IMR-90 (cell line): ENCODE results near the gene PCBP3. TPM values are rescaled to one million over a fixed set of nuclear protein-coding genes. Genes with fewer than 3 reads are reported as not detected.

Experiments
- ATAC-seq: fragments of 200-7000 bp; cut with Tn5 transposase; 2 replicates; pipeline ENCODE4 v1.9.1; 2020; ENCODE audit warnings: low read depth, mild to moderate bottlenecking, moderate library complexity
- BruUV-seq: library from RNA; stranded (reverse); fragments of 400-500 nt; replicated peaks from 2 replicates; lab custom pipeline; 2021; lab: Mats Ljungman, UMichigan
- CTCF ChIA-PET: fragments of 300-600 bp; formaldehyde crosslinking; extraction: SDS; loops from one replicate; lab custom pipeline; 2021; ENCODE audit warnings: antibody characterized with exemption; lab: Yijun Ruan, JAX
- POLR2A ChIA-PET: fragments of 300-600 bp; sonication (Branson Sonifier 250); formaldehyde crosslinking; loops from one replicate; lab custom pipeline; 2022; ENCODE audit warnings: antibody characterized with exemption; ENCODE audit not compliant: unreplicated experiment; lab: Charles Lee
- DNase-seq: peaks from one replicate; pipeline ENCODE4 v3.0.0; 2013
- H2AFZ ChIP-seq: replicated peaks from 2 replicates; pipeline ENCODE3; 2013; ENCODE audit warnings: low read length, mild to moderate bottlenecking; ENCODE audit not compliant: poor library complexity
- H2AK5ac ChIP-seq: 2 replicates; pipeline ENCODE4 v1.6.1; 2013; ENCODE audit warnings: low read depth, low read length, inconsistent platforms
- H2AK9ac ChIP-seq: replicated peaks from 2 replicates; pipeline ENCODE3; 2013; ENCODE audit warnings: mild to moderate bottlenecking, low read depth, low read length, moderate library complexity; ENCODE audit not compliant: poor library complexity
- H2BK120ac ChIP-seq: 2 replicates; pipeline ENCODE4 v1.6.1; 2013; ENCODE audit warnings: low read depth, low read length, inconsistent platforms
- H2BK15ac ChIP-seq: 3 replicates; pipeline ENCODE4 v1.6.1; 2013; ENCODE audit warnings: low read depth, low read length, inconsistent platforms
- H2BK20ac ChIP-seq: 2 replicates; pipeline ENCODE4 v1.6.1; 2013; ENCODE audit warnings: low read depth, mild to moderate bottlenecking, inconsistent platforms, low read length, moderate library complexity
- H2BK5ac ChIP-seq: 2 replicates; pipeline ENCODE4 v1.6.1; 2013; ENCODE audit warnings: mild to moderate bottlenecking, low read depth, low read length, inconsistent platforms; ENCODE audit not compliant: poor library complexity, severe bottlenecking
- H3K14ac ChIP-seq: replicated peaks from 2 replicates; pipeline ENCODE4 v1.6.1; 2013; ENCODE audit warnings: low read depth, low read length, inconsistent platforms
- H3K18ac ChIP-seq: 2 replicates; pipeline ENCODE4 v1.6.1; 2013; ENCODE audit warnings: low read depth, low read length, control low read depth
- H3K23ac ChIP-seq: 2 replicates; pipeline ENCODE4 v1.6.1; 2013; ENCODE audit warnings: low read depth, low read length, inconsistent platforms
- H3K27ac ChIP-seq: 2 replicates; pipeline ENCODE4 v1.5.1; 2013; ENCODE audit warnings: mild to moderate bottlenecking, control low read depth, low read length; ENCODE audit not compliant: insufficient read depth
- H3K27me3 ChIP-seq: 2 replicates; pipeline ENCODE4 v1.6.1; 2013; ENCODE audit warnings: low read length; ENCODE audit not compliant: control insufficient read depth, insufficient read depth
- H3K36me3 ChIP-seq: 2 replicates; pipeline ENCODE4 v1.6.1; 2013; ENCODE audit warnings: low read length, mixed read lengths; ENCODE audit not compliant: control insufficient read depth, insufficient read depth
- H3K4ac ChIP-seq: 2 replicates; pipeline ENCODE4 v1.6.1; 2013; ENCODE audit warnings: low read depth, low read length, inconsistent platforms
- H3K4me1 ChIP-seq: 2 replicates; pipeline ENCODE4 v1.6.1; 2013; ENCODE audit warnings: low read length, mixed read lengths; ENCODE audit not compliant: control insufficient read depth, insufficient read depth
- H3K4me2 ChIP-seq: 2 replicates; pipeline ENCODE4 v1.6.1; 2013; ENCODE audit warnings: low read depth, mild to moderate bottlenecking, control low read depth, low read length, moderate library complexity
- H3K4me3 ChIP-seq: 2 replicates; pipeline ENCODE4 v1.5.1; 2013; ENCODE audit warnings: low read depth, mild to moderate bottlenecking, control low read depth, low read length, moderate library complexity; ENCODE audit not compliant: insufficient read depth
- H3K56ac ChIP-seq: 2 replicates; pipeline ENCODE4 v1.6.1; 2013; ENCODE audit warnings: low read length, inconsistent platforms; ENCODE audit not compliant: insufficient read depth; ENCODE audit errors: extremely low read depth
- H3K79me1 ChIP-seq, 2 experiments: 2 replicates each; pipeline ENCODE4 v1.6.1; 2013; ENCODE audit warnings: low read length in 2 of 2, inconsistent platforms in 1 of 2, low read depth in 1 of 2
- H3K9ac ChIP-seq: 2 replicates; pipeline ENCODE4 v1.6.1; 2013; ENCODE audit warnings: low read depth, low read length, control low read depth
- H3K9me1 ChIP-seq: 2 replicates; pipeline ENCODE4 v1.6.1; 2013; ENCODE audit warnings: low read length, inconsistent platforms; ENCODE audit not compliant: insufficient read depth
- H3K9me3 ChIP-seq: 2 replicates; pipeline ENCODE4 v1.6.1; 2013; ENCODE audit warnings: low read length; ENCODE audit not compliant: control insufficient read depth, insufficient read depth
- H4K20me1 ChIP-seq: 2 replicates; pipeline ENCODE4 v1.6.1; 2013; ENCODE audit warnings: low read length, inconsistent platforms; ENCODE audit not compliant: insufficient read depth
- H4K5ac ChIP-seq: 2 replicates; pipeline ENCODE4 v1.6.1; 2013; ENCODE audit warnings: mild to moderate bottlenecking, low read depth, low read length, control low read depth
- H4K8ac ChIP-seq, 2 experiments: 2 replicates each; pipeline ENCODE4 v1.6.1; 2013; ENCODE audit warnings: low read depth in 2 of 2, low read length in 2 of 2, control low read depth in 1 of 2, inconsistent platforms in 1 of 2
- H4K91ac ChIP-seq: 2 replicates; pipeline ENCODE4 v1.6.1; 2013; ENCODE audit warnings: low read depth, low read length, inconsistent platforms; ENCODE audit not compliant: insufficient read depth
- BHLHE40 ChIP-seq: fragments of 150-350 bp; IDR thresholded peaks from 2 replicates; pipeline ENCODE4 v1.6.1; 2016; ENCODE audit warnings: mild to moderate bottlenecking, low read depth, low read length
- CEBPB ChIP-seq: IDR thresholded peaks from 2 replicates; pipeline ENCODE4 v1.6.1; 2012; ENCODE audit warnings: low read depth, low read length, improper control_type of control experiment
- CHD1 ChIP-seq: IDR thresholded peaks from 2 replicates; pipeline ENCODE4 v1.6.1; 2012; ENCODE audit warnings: low read depth, low read length, improper control_type of control experiment
- FOS ChIP-seq: fragments of 150-350 bp; IDR thresholded peaks from 2 replicates; pipeline ENCODE4 v1.6.1; 2016; ENCODE audit warnings: low read depth, low read length
- MAFK ChIP-seq: IDR thresholded peaks from 2 replicates; pipeline ENCODE4 v1.6.1; 2012; ENCODE audit warnings: low read depth, low read length, improper control_type of control experiment
- MAZ ChIP-seq: IDR thresholded peaks from 2 replicates; pipeline ENCODE4 v1.6.1; 2012; ENCODE audit warnings: low read depth, mild to moderate bottlenecking, low read length, improper control_type of control experiment, moderate library complexity, borderline replicate concordance
- MXI1 ChIP-seq: IDR thresholded peaks from 2 replicates; pipeline ENCODE4 v1.6.1; 2012; ENCODE audit warnings: low read depth, mild to moderate bottlenecking, low read length, moderate library complexity, borderline replicate concordance
- NFE2L2 ChIP-seq: fragments of 150-350 bp; IDR thresholded peaks from 2 replicates; pipeline ENCODE4 v1.6.1; 2016; ENCODE audit warnings: low read depth, mild to moderate bottlenecking, low read length
- POLR2A ChIP-seq: IDR thresholded peaks from 2 replicates; pipeline ENCODE4 v1.6.1; 2012; ENCODE audit warnings: mild to moderate bottlenecking, low read depth, low read length
- RAD21 ChIP-seq: IDR thresholded peaks from 2 replicates; pipeline ENCODE4 v1.6.1; 2012; ENCODE audit warnings: low read length, improper control_type of control experiment
- RCOR1 ChIP-seq: IDR thresholded peaks from 2 replicates; pipeline ENCODE4 v1.6.1; 2012; ENCODE audit warnings: mild to moderate bottlenecking, low read length, improper control_type of control experiment; ENCODE audit not compliant: insufficient replicate concordance
- SMC3 ChIP-seq: fragments of 150-350 bp; IDR thresholded peaks from 2 replicates; pipeline ENCODE4 v1.6.1; 2016; ENCODE audit warnings: low read depth, mild to moderate bottlenecking, antibody characterized with exemption, low read length, moderate library complexity
- USF2 ChIP-seq: fragments of 150-350 bp; IDR thresholded peaks from 2 replicates; pipeline ENCODE4 v1.6.1; 2017; ENCODE audit warnings: mild to moderate bottlenecking, antibody characterized with exemption, low read length, low read depth
- WGBS, 2 experiments: methylation state at CpG; one replicate each; pipeline versions ENCODE4 v1.1.5 to v1.1.7; 2013; ENCODE audit warnings: missing lambda C conversion rate in 2 of 2; ENCODE audit not compliant: insufficient read length in 1 of 2; ENCODE audit errors: extremely low coverage in 2 of 2; 5-methylcytosine and 5-hydroxymethylcytosine counted together
- dilution Hi-C: fragments of 300-500 bp; cut with HindIII; formaldehyde crosslinking; loops from one replicate; pipeline ENCODE4 v1.14.3; 2018; ENCODE audit warnings: low sequenced_read_pairs; ENCODE audit not compliant: unreplicated experiment
- in situ Hi-C: fragments of 300-500 bp; cut with MboI; formaldehyde crosslinking; loops from 3 replicates; pipeline ENCODE4 v1.14.3; 2019; ENCODE audit warnings: low sequenced_read_pairs, inconsistent platforms, mixed read lengths
- intact Hi-C: fragments of 100-400 bp; cut with micrococcal nuclease; formaldehyde crosslinking; loops from 2 replicates; pipeline ENCODE4 v1.10.0; 2022
- polyA plus RNA-seq, 3 experiments: library from polyadenylated mRNA; depleted of rRNA; stranded (reverse); fragments of >200 nt; gene quantifications; 2 replicates each; pipeline ENCODE4 v1.2.3, GENCODE V29; 2012; ENCODE audit warnings: low replicate concordance in 1 of 3
- total RNA-seq: library from RNA; depleted of rRNA; stranded (reverse); fragments of >200 nt; gene quantifications from 2 replicates; pipeline ENCODE4 v1.2.3, GENCODE V29; 2012
- TF ChIP-seq, protein P1 (sequence below): conservative IDR thresholded peaks from 2 replicates; pipeline ENCODE4 v1.5.1; 2012; ENCODE audit warnings: mild to moderate bottlenecking, low read depth, low read length, improper control_type of control experiment

PCBP3 gene
- total and polyA plus RNA-seq, 2 of the 4 experiments (the other 2 are of a cell fraction): 2.9 to 3.9 TPM

- in situ Hi-C loops: no loop called here
- no peaks in the 10 kb centered on the region for H3K9me3 ChIP-seq
- H3K27me3 ChIP-seq: no peaks in the 10 kb centered on the region
- no peak overlapping the region for H3K9ac ChIP-seq
- peak overlapping the region; percentile 94 for H4K91ac ChIP-seq
- 90% methylated on average over 13 of the region's 27 CpGs; no CpG with 5 or more reads in 1 of the 2 experiments for WGBS, 2 experiments
- intact Hi-C loops: no loop called here
- H3K23ac ChIP-seq: peak overlapping the region; percentile 57
- H4K20me1 ChIP-seq: no peaks in the 10 kb centered on the region
- H3K14ac ChIP-seq: peak overlapping the region; percentile 94
- peak overlapping the region; percentile 90 for H2AK9ac ChIP-seq
- peak overlapping the region; percentile 54 for H2AFZ ChIP-seq
- peak overlapping the region; percentile 97 for H2BK5ac ChIP-seq
- H4K5ac ChIP-seq: peak overlapping the region; percentile 78; the same call in 1 of the 2 replicates
- no TSS peak for BruUV-seq
- dilution Hi-C loops: no loop called here
- H3K4me1 ChIP-seq: peaks cover 19% of the 10 kb centered on the region
- peak overlapping the region; percentile 7 to 94; a peak in 3 of 4 replicates for H4K8ac ChIP-seq
- CTCF ChIA-PET: interaction anchor here (0.6 kb wide), 1 partner anchor 213 kb away, joined by 4 read pairs; no protein-coding TSS in a partner anchor
- H2BK15ac ChIP-seq: peak overlapping the region; percentile 89; the same call in 2 of the 3 replicates
- peak overlapping the region; percentile 90 for H2BK20ac ChIP-seq
- H3K4me3 ChIP-seq: no peak overlapping the region
- H3K4me2 ChIP-seq: peak overlapping the region; percentile 21; the same call in 1 of the 2 replicates
- ATAC-seq (peak; percentile 33), DNase-seq (peak; percentile 92)
- POLR2A ChIA-PET: no interaction called here
- H2BK120ac ChIP-seq: peak overlapping the region; percentile 97
- H3K9me1 ChIP-seq: peaks cover 35% of the 10 kb centered on the region
- peak overlapping the region; percentile 97 for H2AK5ac ChIP-seq
- H3K27ac ChIP-seq: peak overlapping the region; percentile 54
- H3K79me1 ChIP-seq: peaks cover 0 to 7% of the 10 kb centered on the region in 2 experiments; a peak in 2 of 4 replicates
- H3K36me3 ChIP-seq: no peaks in the 10 kb centered on the region
- peak overlapping the region; percentile 0; the same call in 1 of the 2 replicates for H3K56ac ChIP-seq
- H3K18ac ChIP-seq: peak overlapping the region; percentile 84; the same call in 1 of the 2 replicates
- H3K4ac ChIP-seq: peak overlapping the region; percentile 96
- TF ChIP-seq CHD1 (no peak), NFE2L2 (no peak), MAZ (no peak), USF2 (peak; percentile 41; the same call in 1 of the 2 replicates), FOS (peak; percentile 57; the same call in 1 of the 2 replicates), RAD21 (no peak), MXI1 (no peak), CEBPB (no peak), SMC3 (no peak), BHLHE40 (peak; percentile 45; the same call in 1 of the 2 replicates), RCOR1 (peak; percentile 83), POLR2A (no peak), MAFK (no peak)
- TF ChIP-seq, protein P1, sequence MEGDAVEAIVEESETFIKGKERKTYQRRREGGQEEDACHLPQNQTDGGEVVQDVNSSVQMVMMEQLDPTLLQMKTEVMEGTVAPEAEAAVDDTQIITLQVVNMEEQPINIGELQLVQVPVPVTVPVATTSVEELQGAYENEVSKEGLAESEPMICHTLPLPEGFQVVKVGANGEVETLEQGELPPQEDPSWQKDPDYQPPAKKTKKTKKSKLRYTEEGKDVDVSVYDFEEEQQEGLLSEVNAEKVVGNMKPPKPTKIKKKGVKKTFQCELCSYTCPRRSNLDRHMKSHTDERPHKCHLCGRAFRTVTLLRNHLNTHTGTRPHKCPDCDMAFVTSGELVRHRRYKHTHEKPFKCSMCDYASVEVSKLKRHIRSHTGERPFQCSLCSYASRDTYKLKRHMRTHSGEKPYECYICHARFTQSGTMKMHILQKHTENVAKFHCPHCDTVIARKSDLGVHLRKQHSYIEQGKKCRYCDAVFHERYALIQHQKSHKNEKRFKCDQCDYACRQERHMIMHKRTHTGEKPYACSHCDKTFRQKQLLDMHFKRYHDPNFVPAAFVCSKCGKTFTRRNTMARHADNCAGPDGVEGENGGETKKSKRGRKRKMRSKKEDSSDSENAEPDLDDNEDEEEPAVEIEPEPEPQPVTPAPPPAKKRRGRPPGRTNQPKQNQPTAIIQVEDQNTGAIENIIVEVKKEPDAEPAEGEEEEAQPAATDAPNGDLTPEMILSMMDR: no peak
Observed at GRCh38 chr21:45865106-45865835, 221.7 kb downstream of the PCBP3 start.
